ENCODE data around the gene ADORA1.

DNA sequence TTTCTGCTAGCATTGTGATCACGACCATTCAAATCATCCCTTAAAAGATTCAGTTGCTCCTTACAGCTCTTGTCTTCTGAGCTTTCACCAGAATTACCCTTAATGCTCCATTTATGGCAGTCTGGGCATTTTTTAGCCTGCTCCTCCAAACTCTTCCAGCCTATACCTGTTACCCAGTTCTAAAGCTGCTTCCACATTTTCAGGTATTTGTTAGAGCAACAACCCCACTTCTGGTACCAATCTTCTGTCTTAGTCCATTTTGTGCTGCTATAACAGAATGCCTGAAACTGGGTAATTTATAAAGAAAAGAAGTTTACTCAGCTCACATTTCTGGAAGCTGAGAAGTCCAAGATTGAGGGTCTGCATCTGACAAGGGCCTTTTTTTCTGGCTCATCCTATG is 30.9 kb downstream of the ADORA1 start:
- TF ChIP-seq, protein P1, sequence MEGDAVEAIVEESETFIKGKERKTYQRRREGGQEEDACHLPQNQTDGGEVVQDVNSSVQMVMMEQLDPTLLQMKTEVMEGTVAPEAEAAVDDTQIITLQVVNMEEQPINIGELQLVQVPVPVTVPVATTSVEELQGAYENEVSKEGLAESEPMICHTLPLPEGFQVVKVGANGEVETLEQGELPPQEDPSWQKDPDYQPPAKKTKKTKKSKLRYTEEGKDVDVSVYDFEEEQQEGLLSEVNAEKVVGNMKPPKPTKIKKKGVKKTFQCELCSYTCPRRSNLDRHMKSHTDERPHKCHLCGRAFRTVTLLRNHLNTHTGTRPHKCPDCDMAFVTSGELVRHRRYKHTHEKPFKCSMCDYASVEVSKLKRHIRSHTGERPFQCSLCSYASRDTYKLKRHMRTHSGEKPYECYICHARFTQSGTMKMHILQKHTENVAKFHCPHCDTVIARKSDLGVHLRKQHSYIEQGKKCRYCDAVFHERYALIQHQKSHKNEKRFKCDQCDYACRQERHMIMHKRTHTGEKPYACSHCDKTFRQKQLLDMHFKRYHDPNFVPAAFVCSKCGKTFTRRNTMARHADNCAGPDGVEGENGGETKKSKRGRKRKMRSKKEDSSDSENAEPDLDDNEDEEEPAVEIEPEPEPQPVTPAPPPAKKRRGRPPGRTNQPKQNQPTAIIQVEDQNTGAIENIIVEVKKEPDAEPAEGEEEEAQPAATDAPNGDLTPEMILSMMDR (IDR thresholded peaks at IDR 0.05): no peak
- TF ChIP-seq POLR2A (IDR thresholded peaks at IDR 0.05): no peak
- no peak for TF ChIP-seq POLR2AphosphoS5 (IDR thresholded peaks at IDR 0.05)

All from prostate gland (tissue), 2 donors.